Endothelial cell of umbilical vein (primary cell): Measurements from ENCODE around the gene ARHGEF5. TPM values are rescaled to one million over a fixed set of nuclear protein-coding genes. Genes with fewer than 3 reads are reported as not detected.

Source experiments
- BruUV-seq: library from RNA; stranded (reverse); fragments of 400-500 nt; replicated peaks from 2 replicates; lab custom pipeline; 2021; lab: Mats Ljungman, UMichigan
- CTCF ChIA-PET: fragments of 300-600, 350-600 bp; sonication (Branson Sonifier 250); formaldehyde crosslinking; loops from one replicate; lab custom pipeline; 2021; ENCODE audit warnings: antibody characterized with exemption, inconsistent platforms; lab: Charles Lee
- POLR2A ChIA-PET: fragments of 300-600, 350-600 bp; sonication (Branson Sonifier 250); formaldehyde crosslinking; loops from one replicate; lab custom pipeline; 2021; ENCODE audit warnings: antibody characterized with exemption, inconsistent platforms; lab: Charles Lee
- DNase-seq: peaks from one replicate; pipeline ENCODE4 v3.0.0-alpha.2; 2011; ENCODE audit warnings: low read depth, low spot score
- FAIRE-seq: peaks from 2 replicates; lab custom pipeline; 2011; peaks lifted over from hg19 to GRCh38; lab: Jason Lieb, UNC
- H2AFZ ChIP-seq: 2 replicates; pipeline ENCODE4 v1.6.0; 2012; ENCODE audit warnings: low read depth, low read length, control low read depth, inconsistent platforms
- H3K27ac ChIP-seq: 2 replicates; pipeline ENCODE4 v1.5.1; 2011; ENCODE audit warnings: low read depth, mild to moderate bottlenecking, control low read depth, low read length, moderate library complexity; ENCODE audit not compliant: insufficient read depth
- H3K27me3 ChIP-seq, 2 experiments: 2 replicates each; pipeline versions ENCODE4 v1.6.0 to v1.6.1; 2011; ENCODE audit warnings: low read length in 2 of 2, mixed read lengths in 1 of 2; ENCODE audit not compliant: control insufficient read depth in 2 of 2, insufficient read depth in 2 of 2
- H3K36me3 ChIP-seq, 2 experiments: 2 replicates in 1 of 2; 3 replicates in 1 of 2; pipeline ENCODE4 v1.5.1; 2011; ENCODE audit warnings: low read length in 2 of 2, mild to moderate bottlenecking in 1 of 2, moderate library complexity in 1 of 2; ENCODE audit not compliant: control insufficient read depth in 2 of 2, insufficient read depth in 2 of 2; ENCODE audit errors: extremely low read depth in 1 of 2
- H3K4me1 ChIP-seq: 3 replicates; pipeline ENCODE4 v1.5.1; 2011; ENCODE audit warnings: mild to moderate bottlenecking, low read length; ENCODE audit not compliant: control insufficient read depth, insufficient read depth; ENCODE audit errors: extremely low read depth
- H3K4me2 ChIP-seq: 2 replicates; pipeline ENCODE4 v1.6.1; 2011; ENCODE audit warnings: low read length, control low read depth, mixed read lengths; ENCODE audit not compliant: insufficient read depth
- H3K4me3 ChIP-seq, 3 experiments: fragments of 200-600 bp in 1 of 3; sonication (generic), shearing (Covaris generic) in 1 of 3; replicated peaks in 1 of 3; 2 replicates each; pipeline ENCODE4 v1.5.1; 2011 to 2016; ENCODE audit warnings: control low read depth in 3 of 3, low read length in 3 of 3, mild to moderate bottlenecking in 2 of 3, inconsistent platforms in 1 of 3, low read depth in 1 of 3, moderate library complexity in 1 of 3; ENCODE audit not compliant: insufficient read depth in 1 of 3
- H3K79me2 ChIP-seq: 2 replicates; pipeline ENCODE4 v1.6.0; 2012; ENCODE audit warnings: low read length, inconsistent platforms; ENCODE audit not compliant: control insufficient read depth, insufficient read depth
- H3K9ac ChIP-seq: replicated peaks from 2 replicates; pipeline ENCODE3; 2011; ENCODE audit warnings: low read length, control low read depth; ENCODE audit not compliant: insufficient read depth; ENCODE audit errors: extremely low read depth
- H3K9me1 ChIP-seq: replicated peaks from 3 replicates; pipeline ENCODE4 v1.6.0; 2011; ENCODE audit warnings: mild to moderate bottlenecking, low read length; ENCODE audit not compliant: control insufficient read depth, insufficient read depth; ENCODE audit errors: extremely low read depth
- H3K9me3 ChIP-seq: replicated peaks from 2 replicates; pipeline ENCODE4 v1.5.1; 2012; ENCODE audit warnings: low read length, inconsistent platforms; ENCODE audit not compliant: control insufficient read depth, insufficient read depth
- H4K20me1 ChIP-seq: replicated peaks from 2 replicates; pipeline ENCODE3; 2011; ENCODE audit warnings: mild to moderate bottlenecking, low read length; ENCODE audit not compliant: control insufficient read depth, insufficient read depth; ENCODE audit errors: extremely low read depth
- CTCF ChIP-seq, 2 donors: IDR thresholded peaks; 1 replicate in 1 of 2; 2 replicates in 1 of 2; pipeline ENCODE4 v1.5.1; 2011; ENCODE audit warnings: low read length in 2 of 2, mild to moderate bottlenecking in 2 of 2, moderate library complexity in 2 of 2, control low read depth in 1 of 2, inconsistent platforms in 1 of 2, low read depth in 1 of 2; ENCODE audit not compliant: insufficient read depth in 1 of 2; ENCODE audit errors: extremely low read depth in 1 of 2
- FOS ChIP-seq: IDR thresholded peaks from 2 replicates; pipeline ENCODE4 v1.6.1; 2011; ENCODE audit warnings: mild to moderate bottlenecking, low read length, moderate library complexity, borderline replicate concordance; ENCODE audit not compliant: insufficient read depth
- GATA2 ChIP-seq: IDR thresholded peaks from 2 replicates; pipeline ENCODE4 v1.7.0; 2011; ENCODE audit warnings: low read depth, mild to moderate bottlenecking, moderate library complexity, mixed read lengths, low read length; ENCODE audit not compliant: insufficient read length, insufficient read depth
- JUN ChIP-seq: IDR thresholded peaks from 2 replicates; pipeline ENCODE4 v1.6.1; 2011; ENCODE audit warnings: borderline replicate concordance, low read depth; ENCODE audit not compliant: insufficient read length, insufficient read depth
- MYC ChIP-seq: IDR thresholded peaks from one replicate; pipeline ENCODE4 v1.6.1; 2011; ENCODE audit warnings: mild to moderate bottlenecking, low read depth, low read length
- dilution Hi-C: fragments of 300-500 bp; cut with MboI; formaldehyde crosslinking; loops from one replicate; pipeline ENCODE4 v1.15.0; 2019; ENCODE audit warnings: low sequenced_read_pairs; ENCODE audit not compliant: extremely low pct_ligation_motif_present
- intact Hi-C: fragments of 100-400 bp; cut with micrococcal nuclease; formaldehyde crosslinking; loops from one replicate; pipeline ENCODE4 v1.10.0; 2022
- polyA plus RNA-seq, 4 experiments: library from polyadenylated mRNA; depleted of rRNA in 3 of 4; stranded (reverse) in 3 of 4; unstranded in 1 of 4; fragments of >200 nt; gene quantifications; 2 replicates each; pipeline versions ENCODE4 v1.2.1 to v1.2.3, GENCODE V29; 2011 to 2012; ENCODE audit warnings: missing spikeins in 1 of 4
- total RNA-seq: library from RNA; stranded (reverse); gene quantifications from 2 replicates; pipeline ENCODE4 v1.2.3, GENCODE V29; 2021

Gene ARHGEF5
- total and polyA plus RNA-seq, 2 donors (not counting 3 experiments of a cell fraction or from before 2014, with no cell fraction given): 1.1 to 1.5 TPM

GRCh38 chr7:144391014-144391413 is 35.8 kb downstream of the ARHGEF5 start:
- CTCF ChIA-PET: interaction anchor here (1.1 to 2.1 kb wide), 2 partner anchors 11 to 214 kb away, joined by 5 to 19 read pairs; no protein-coding TSS in a partner anchor
- FAIRE-seq (no peak), DNase-seq (no peak)
- no peak overlapping the region for H3K4me3 ChIP-seq
- H3K9ac ChIP-seq: no peak overlapping the region
- H2AFZ ChIP-seq: no peak overlapping the region
- H3K4me2 ChIP-seq: no peak overlapping the region
- TF ChIP-seq JUN (no peak), CTCF (IDR thresholded peaks at IDR 0.05; ENCODE audit: extremely low read depth in 1 of 2, insufficient read depth in 1 of 2, low read depth in 1 of 2, low read length in 2 of 2) (no peak), FOS (no peak), MYC (no peak), GATA2 (no peak)
- H3K9me1 ChIP-seq: no peaks in the 10 kb centered on the region
- no TSS peak for BruUV-seq
- H3K27ac ChIP-seq: no peak overlapping the region
- no peaks in the 10 kb centered on the region for H3K79me2 ChIP-seq
- POLR2A ChIA-PET: no interaction called here
- H4K20me1 ChIP-seq: no peaks in the 10 kb centered on the region
- H3K9me3 ChIP-seq: no peaks in the 10 kb centered on the region
- intact Hi-C loops: loop anchor here (10.0 kb wide), 1 partner anchor 486 kb away; the partner anchor contains the start of gene TCAF1
- no peaks in the 10 kb centered on the region for H3K36me3 ChIP-seq
- no peaks in the 10 kb centered on the region for H3K4me1 ChIP-seq
- dilution Hi-C loops: no loop called here
- H3K27me3 ChIP-seq: no peaks in the 10 kb centered on the region

GRCh38 chr7:144391823-144392255 is 36.6 kb downstream of the ARHGEF5 start:
- dilution Hi-C loops: no loop called here
- TF ChIP-seq CTCF (IDR thresholded peaks at IDR 0.05; ENCODE audit: extremely low read depth in 1 of 2, insufficient read depth in 1 of 2, low read depth in 1 of 2, low read length in 2 of 2) (peak; percentile 44 to 55), FOS (no peak), JUN (no peak)

More at GRCh38 chr7:144391823-144392255, 36.6 kb downstream of the ARHGEF5 start:
- H4K20me1 ChIP-seq: no peaks in the 10 kb centered on the region
- peak; percentile 86 for FAIRE-seq
- intact Hi-C loops: loop anchor here (10.0 kb wide), 1 partner anchor 487 kb away; the partner anchor contains the start of gene TCAF1
- H3K4me1 ChIP-seq: no peaks in the 10 kb centered on the region
- no peaks in the 10 kb centered on the region for H3K27me3 ChIP-seq
- CTCF ChIA-PET: interaction anchor here (0.7 to 2.1 kb wide), 10 partner anchors 9 to 655 kb away, joined by 3 to 19 read pairs (median 4); no protein-coding TSS in a partner anchor
- no peaks in the 10 kb centered on the region for H3K36me3 ChIP-seq
- H3K27ac ChIP-seq: no peak overlapping the region
- H3K4me2 ChIP-seq: peak overlapping the region; percentile 40
- no peak overlapping the region for H3K9ac ChIP-seq
- H3K4me3 ChIP-seq: no peak overlapping the region
- H2AFZ ChIP-seq: peak overlapping the region; percentile 64
- POLR2A ChIA-PET: interaction anchor here (0.8 kb wide), 1 partner anchor 1012 kb away, joined by 3 read pairs; no protein-coding TSS in a partner anchor
- H3K79me2 ChIP-seq: no peaks in the 10 kb centered on the region
- H3K9me3 ChIP-seq: no peaks in the 10 kb centered on the region
- no peaks in the 10 kb centered on the region for H3K9me1 ChIP-seq
- no TSS peak for BruUV-seq
- peak; percentile 62 for DNase-seq
